GM18868 (cell line): ENCODE data around the gene DNAH2.

Source experiments
- ATAC-seq: cut with Tn5 transposase; IDR thresholded peaks from one replicate; pipeline ENCODE4 v1.9.1; 2021; ENCODE audit warnings: mild to moderate bottlenecking, moderate library complexity; ENCODE audit not compliant: unreplicated experiment

The DNAH2 gene

GRCh38 chr17:7719661-7720060, 2.1 kb downstream of the DNAH2 start:
- no peak for ATAC-seq

- ATAC-seq, result no peak
These were observed 2.6 kb downstream of the DNAH2 start for GRCh38 chr17:7720125-7720524.

- ATAC-seq, result no peak
These were observed 4.1 kb downstream of the DNAH2 start for GRCh38 chr17:7721612-7722011.

DNA sequence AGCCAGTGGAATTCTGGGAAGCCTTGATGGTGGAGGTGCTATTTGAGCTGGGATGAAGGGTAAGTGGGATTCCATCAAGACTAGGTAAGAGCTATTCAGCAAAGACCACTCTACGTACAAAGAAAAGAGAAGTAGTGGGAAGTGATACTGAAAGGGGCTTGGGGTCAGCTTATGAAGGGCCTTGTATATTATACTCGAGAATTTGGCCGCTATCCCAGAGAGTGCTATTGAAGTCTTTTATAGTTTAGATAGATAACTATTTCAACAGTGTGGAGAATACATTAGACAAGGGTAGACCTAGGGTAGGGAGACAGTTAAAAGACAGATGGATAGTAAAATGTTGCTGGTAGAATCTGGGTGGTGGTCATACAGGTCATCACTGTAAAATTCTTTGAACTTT, 10.3 kb downstream of the DNAH2 start:
- no peak for ATAC-seq

DNA sequence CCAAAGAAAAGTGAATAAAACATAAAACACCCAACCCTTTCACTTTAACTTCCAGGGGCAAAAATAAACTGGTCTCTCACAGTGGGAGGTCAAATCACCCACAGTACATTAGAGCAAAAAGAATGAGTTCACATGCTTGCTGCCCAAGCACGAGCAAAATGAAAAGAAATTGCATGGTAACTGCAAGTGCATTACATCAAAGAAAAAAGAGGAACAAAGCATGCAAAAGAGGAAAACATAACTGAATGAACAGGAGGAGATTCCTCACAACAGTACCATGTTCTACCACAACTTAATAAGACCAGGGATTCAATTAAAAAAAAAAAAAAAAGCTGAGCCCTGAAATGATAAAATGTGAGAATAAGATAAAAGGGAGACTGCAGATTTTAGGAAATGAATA, 12.3 kb downstream of the DNAH2 start:
- ATAC-seq, result no peak

- ATAC-seq, result no peak
These were observed 15.5 kb downstream of the DNAH2 start for GRCh38 chr17:7732981-7733539.

- no peak for ATAC-seq
These were observed 20.1 kb downstream of the DNAH2 start for GRCh38 chr17:7737601-7738000.

DNA sequence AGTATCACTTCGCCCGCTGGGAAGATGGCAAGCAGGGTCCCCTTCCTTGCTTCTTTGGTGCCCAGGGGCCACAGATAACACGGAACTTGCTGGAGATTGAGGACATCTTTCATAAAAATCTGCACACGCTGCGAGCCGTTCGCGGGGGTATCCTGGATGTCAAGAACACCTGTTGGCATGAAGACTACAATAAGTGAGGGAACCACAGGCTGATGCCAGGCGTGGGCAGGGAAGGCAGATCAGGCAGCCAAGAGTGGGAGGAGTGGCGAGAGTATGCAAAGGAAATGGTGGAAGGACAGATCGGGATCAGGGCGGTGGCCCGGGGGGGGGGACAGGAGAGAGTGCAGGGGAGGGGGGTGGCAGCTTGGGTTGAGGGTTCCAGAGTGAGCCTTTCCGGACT, 22.2 kb downstream of the DNAH2 start:
- no peak for ATAC-seq

GRCh38 chr17:7740481-7741001, 23.0 kb downstream of the DNAH2 start:
- ATAC-seq, result no peak

- no peak for ATAC-seq
These were observed 25.2 kb downstream of the DNAH2 start for GRCh38 chr17:7742729-7743128.

- ATAC-seq, result no peak
These were observed 26.9 kb downstream of the DNAH2 start for GRCh38 chr17:7744416-7744815.

DNA sequence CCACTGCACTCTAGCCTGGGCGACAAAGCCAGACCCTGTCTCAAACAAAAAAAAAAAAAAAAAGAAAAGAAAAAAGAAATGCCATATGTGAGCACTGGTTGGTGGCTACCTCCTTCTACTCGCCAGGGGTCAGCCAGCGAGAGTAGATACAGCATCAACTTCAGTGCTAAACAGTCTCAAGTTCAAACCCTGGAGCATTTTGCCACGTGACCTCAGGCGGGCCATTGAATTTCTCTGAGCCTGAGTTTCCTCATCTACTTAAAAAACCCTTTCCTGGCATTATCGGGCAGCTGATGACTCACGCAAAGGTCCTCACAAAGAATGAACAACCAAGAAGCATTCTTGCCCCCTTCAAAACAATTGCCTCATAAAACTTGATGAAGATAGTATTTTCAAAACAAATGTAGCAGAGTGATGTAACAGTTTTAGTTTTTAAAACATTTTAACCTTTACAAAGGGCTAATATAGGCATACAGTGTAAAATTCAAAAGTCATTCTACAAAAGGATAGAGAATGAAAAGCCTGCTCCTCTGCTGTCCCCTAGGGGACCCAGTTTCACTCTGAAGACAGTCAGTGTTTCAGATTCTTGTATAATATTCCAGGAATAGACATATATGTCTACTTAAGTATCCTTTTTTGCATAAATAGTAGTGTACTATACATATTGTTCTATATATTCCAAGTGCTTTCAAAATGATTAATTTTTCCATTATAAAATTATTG, 28.4 kb downstream of the DNAH2 start:
- ATAC-seq, result no peak

GRCh38 chr17:7747635-7748071, 30.1 kb downstream of the DNAH2 start:
- no peak for ATAC-seq

- ATAC-seq, result no peak
These were observed 30.7 kb downstream of the DNAH2 start for GRCh38 chr17:7748076-7748775.

DNA sequence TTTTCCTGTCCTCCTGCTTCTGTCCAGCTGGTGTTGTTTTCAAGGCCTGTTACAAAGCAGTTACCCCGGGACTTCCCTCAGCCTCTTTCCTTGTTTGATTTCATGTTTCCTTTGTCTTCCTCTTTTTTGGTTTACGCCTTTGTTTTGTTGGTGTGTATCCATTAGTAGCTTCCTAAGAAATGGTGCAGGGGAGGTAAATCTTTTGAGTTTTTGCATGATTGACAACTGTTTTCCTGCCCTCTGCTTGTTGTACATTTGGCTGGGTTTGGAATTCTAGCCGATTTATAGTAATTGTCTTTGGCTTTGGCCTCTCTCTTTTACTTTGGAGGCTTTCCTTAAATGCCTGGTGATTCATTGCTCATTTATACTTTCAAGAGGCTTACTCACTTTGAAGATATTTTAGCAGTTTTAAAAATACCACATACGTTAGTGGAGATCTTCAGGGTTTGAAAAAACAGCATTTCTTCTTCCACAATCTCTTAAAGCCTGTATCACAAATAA, 32.8 kb downstream of the DNAH2 start:
- ATAC-seq, result no peak

DNA sequence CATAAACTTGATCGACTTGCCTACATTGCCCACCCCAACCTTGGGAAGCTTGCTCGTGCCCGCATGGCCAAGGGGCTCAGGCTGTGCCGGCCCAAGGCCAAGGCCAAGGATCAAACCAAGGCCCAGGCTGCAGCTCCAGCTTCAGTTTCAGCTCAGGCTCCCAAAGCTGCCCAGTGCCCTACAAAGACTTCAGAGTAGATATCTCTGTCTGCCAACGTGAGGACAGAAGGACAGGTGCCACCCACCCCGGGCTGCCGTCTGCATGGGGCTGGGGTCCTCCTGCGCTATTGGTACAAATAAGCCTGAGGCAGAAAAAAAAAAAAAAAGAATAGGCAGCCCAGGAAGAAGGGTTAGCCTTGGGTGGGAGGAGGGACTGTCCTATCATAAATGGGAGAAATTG, 37.1 kb downstream of the DNAH2 start:
- ATAC-seq, result no peak

GRCh38 chr17:7755095-7755890, 37.7 kb downstream of the DNAH2 start:
- ATAC-seq, result no peak

DNA sequence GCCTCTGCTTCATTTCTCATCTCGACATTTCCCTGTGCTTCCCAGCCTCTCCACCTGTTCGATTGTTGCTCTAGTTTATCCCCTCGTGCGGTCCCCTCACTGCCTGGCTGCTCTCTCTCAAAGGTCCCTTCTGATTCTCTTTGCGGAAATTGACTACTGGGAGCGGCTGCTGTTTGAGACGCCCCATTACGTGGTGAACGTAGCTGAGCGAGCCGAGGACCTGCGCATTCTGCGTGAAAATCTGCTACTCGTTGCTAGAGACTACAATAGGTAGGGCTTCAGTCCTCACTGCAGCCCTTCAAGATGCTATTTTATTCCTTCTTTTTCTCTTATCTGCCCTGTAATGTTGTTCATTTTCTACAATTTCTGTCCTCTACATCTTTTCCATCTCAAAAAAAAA, 39.4 kb downstream of the DNAH2 start:
- ATAC-seq, result no peak

DNA sequence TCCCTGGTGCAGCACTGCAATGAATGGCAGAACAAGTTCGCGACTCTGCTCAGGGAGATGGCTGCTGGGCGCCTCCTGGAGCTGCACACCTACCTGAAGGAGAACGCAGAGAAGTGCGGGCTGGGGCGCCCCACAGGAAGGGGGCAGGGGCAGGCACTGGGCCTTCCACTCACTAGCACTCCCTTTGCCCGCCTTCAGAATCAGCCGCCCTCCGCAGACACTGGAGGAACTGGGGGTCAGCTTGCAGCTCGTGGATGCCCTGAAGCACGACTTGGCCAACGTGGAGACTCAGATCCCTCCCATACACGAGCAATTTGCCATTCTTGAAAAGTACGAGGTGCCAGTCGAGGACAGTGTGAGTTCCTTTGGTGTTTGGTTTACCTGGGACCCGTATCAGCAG, 46.4 kb downstream of the DNAH2 start:
- ATAC-seq, result no peak

DNA sequence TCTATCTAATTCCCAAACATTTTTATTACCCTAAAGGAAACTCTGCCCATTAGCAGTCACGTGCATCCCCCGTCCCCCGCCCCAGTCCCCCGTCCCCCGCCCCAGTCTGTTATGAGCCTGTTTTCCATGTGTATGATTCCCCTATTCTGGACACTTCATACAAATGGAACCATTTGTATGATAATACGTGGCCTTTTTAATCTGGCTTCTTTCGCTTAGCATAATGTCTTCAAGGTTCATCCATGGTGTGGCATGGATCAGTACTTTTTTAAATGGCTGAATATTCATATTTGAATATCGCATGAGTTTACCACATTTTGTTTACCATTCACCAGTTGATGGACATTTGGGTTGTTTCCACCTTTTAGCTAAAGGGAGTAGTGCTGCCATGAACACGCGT, 49.5 kb downstream of the DNAH2 start:
- no peak for ATAC-seq

GRCh38 chr17:7767405-7768021, 50.0 kb downstream of the DNAH2 start:
- ATAC-seq, result no peak
